H1 (cell line): ENCODE results near the gene MPHOSPH8. TPM values are rescaled to one million over a fixed set of nuclear protein-coding genes. Genes with fewer than 3 reads are reported as not detected.

ENCODE experiments used
- NRF1 ChIP-seq: IDR thresholded peaks from 2 replicates; pipeline ENCODE4 v1.6.1; 2011; ENCODE audit warnings: mild to moderate bottlenecking, low read depth, low read length, improper control_type of control experiment
- PHF8 ChIP-seq: fragments of 200-600 bp; sonication (generic); conservative IDR thresholded peaks from 2 replicates; pipeline ENCODE4 v1.7.1; 2012; ENCODE audit warnings: low read depth, mild to moderate bottlenecking, inconsistent platforms, low read length, moderate library complexity
- SAP30 ChIP-seq: fragments of 300-600 bp; sonication (generic); IDR thresholded peaks from 2 replicates; pipeline ENCODE4 v1.7.1; 2012; ENCODE audit warnings: low read length, moderate library complexity, mild to moderate bottlenecking, inconsistent platforms; ENCODE audit not compliant: insufficient read depth, insufficient replicate concordance
- SRF ChIP-seq: IDR thresholded peaks from 2 replicates; pipeline ENCODE4 v1.6.1; 2011; ENCODE audit warnings: mild to moderate bottlenecking, low read depth, low read length, moderate library complexity
- TAF7 ChIP-seq: optimal IDR thresholded peaks from 2 replicates; pipeline ENCODE3; 2011; ENCODE audit warnings: low read depth, mild to moderate bottlenecking, inconsistent platforms, low read length, moderate library complexity, borderline replicate concordance
- YY1 ChIP-seq: IDR thresholded peaks from 2 replicates; pipeline ENCODE4 v1.6.1; 2011; ENCODE audit warnings: low read depth, mild to moderate bottlenecking, low read length
- polyA plus RNA-seq, 7 experiments: library from polyadenylated mRNA; depleted of rRNA in 3 of 7; stranded (reverse) in 5 of 7; unstranded in 2 of 7; fragments of >200 nt in 5 of 7; fragments of 200-250 nt in 2 of 7; gene quantifications; 1 replicate in 5 of 7; 2 replicates in 1 of 7; 4 replicates in 1 of 7; pipeline versions ENCODE4 v1.2.1 to v1.2.3, GENCODE V29; 2011 to 2013; ENCODE audit warnings: missing spikeins in 2 of 7, mixed read lengths in 2 of 7
- total RNA-seq: library from RNA; stranded (reverse); fragmentation: NEBNext Ultra II Directional; extraction: Animal tissue kit (Norgen Biotek cat#: 25700); gene quantifications from 2 replicates; pipeline ENCODE4 v1.2.1, GENCODE V29; 2021
- TF ChIP-seq, protein P1 (sequence below): fragments of 300-600 bp; sonication (generic); IDR thresholded peaks from 2 replicates; pipeline ENCODE4 v1.7.1; 2012; ENCODE audit warnings: low read length, moderate library complexity, mild to moderate bottlenecking, inconsistent platforms; ENCODE audit not compliant: insufficient replicate concordance

MPHOSPH8 gene
- total and polyA plus RNA-seq, 2 of the 8 experiments (the other 6 are each of a cell fraction or from before 2014, with no cell fraction given), result 8.3 to 20.5 TPM

DNA sequence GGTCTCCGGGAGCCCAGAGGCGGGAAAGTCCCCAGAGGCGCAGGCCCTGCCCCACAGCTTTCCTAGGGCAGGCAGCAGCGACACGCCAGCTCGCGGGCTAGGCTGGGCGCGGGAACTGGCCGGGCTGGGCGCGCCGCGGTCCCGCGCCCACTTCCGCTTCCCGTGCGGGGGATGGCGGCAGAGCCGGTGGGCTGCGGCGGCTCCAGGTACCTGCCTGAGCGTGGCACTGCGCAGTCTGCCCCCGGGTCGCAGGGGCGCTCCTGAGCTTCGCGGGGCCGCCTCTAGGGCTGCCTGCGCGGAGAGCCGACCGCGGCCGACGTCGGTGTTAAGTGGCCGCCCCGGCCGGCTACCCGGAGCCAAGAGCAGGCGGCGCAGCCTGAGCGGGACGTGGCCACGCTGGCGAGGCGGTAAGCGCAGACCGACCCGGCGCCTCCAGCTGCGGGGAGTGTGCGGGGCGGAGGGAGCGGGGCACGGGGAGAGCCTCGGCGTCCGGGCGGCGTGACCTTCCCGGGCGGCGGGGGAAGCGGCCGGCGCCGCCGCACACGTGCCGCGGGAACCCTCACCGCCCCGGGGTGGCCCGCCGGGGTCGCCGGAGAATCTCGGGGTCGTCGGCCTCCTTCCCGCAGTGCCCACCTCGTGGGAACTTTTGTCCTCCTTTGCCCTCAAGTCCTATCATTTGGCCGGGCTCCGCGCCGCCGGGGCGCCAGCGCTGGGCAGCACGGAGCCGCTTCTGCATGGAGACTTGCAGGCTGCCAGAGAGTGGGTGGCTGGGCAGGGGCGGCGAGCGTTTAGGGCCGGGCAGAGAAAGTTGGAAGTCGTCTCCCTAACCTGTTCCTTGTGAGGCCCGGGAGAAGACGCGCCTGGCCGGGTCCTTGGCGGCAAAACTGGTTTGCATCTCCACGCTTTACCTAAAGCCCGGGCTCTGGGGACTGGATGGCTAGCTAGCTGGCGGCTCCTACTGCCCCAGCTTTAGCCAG, 31.4 kb upstream of the MPHOSPH8 start (continued):
- TF ChIP-seq, protein P1, sequence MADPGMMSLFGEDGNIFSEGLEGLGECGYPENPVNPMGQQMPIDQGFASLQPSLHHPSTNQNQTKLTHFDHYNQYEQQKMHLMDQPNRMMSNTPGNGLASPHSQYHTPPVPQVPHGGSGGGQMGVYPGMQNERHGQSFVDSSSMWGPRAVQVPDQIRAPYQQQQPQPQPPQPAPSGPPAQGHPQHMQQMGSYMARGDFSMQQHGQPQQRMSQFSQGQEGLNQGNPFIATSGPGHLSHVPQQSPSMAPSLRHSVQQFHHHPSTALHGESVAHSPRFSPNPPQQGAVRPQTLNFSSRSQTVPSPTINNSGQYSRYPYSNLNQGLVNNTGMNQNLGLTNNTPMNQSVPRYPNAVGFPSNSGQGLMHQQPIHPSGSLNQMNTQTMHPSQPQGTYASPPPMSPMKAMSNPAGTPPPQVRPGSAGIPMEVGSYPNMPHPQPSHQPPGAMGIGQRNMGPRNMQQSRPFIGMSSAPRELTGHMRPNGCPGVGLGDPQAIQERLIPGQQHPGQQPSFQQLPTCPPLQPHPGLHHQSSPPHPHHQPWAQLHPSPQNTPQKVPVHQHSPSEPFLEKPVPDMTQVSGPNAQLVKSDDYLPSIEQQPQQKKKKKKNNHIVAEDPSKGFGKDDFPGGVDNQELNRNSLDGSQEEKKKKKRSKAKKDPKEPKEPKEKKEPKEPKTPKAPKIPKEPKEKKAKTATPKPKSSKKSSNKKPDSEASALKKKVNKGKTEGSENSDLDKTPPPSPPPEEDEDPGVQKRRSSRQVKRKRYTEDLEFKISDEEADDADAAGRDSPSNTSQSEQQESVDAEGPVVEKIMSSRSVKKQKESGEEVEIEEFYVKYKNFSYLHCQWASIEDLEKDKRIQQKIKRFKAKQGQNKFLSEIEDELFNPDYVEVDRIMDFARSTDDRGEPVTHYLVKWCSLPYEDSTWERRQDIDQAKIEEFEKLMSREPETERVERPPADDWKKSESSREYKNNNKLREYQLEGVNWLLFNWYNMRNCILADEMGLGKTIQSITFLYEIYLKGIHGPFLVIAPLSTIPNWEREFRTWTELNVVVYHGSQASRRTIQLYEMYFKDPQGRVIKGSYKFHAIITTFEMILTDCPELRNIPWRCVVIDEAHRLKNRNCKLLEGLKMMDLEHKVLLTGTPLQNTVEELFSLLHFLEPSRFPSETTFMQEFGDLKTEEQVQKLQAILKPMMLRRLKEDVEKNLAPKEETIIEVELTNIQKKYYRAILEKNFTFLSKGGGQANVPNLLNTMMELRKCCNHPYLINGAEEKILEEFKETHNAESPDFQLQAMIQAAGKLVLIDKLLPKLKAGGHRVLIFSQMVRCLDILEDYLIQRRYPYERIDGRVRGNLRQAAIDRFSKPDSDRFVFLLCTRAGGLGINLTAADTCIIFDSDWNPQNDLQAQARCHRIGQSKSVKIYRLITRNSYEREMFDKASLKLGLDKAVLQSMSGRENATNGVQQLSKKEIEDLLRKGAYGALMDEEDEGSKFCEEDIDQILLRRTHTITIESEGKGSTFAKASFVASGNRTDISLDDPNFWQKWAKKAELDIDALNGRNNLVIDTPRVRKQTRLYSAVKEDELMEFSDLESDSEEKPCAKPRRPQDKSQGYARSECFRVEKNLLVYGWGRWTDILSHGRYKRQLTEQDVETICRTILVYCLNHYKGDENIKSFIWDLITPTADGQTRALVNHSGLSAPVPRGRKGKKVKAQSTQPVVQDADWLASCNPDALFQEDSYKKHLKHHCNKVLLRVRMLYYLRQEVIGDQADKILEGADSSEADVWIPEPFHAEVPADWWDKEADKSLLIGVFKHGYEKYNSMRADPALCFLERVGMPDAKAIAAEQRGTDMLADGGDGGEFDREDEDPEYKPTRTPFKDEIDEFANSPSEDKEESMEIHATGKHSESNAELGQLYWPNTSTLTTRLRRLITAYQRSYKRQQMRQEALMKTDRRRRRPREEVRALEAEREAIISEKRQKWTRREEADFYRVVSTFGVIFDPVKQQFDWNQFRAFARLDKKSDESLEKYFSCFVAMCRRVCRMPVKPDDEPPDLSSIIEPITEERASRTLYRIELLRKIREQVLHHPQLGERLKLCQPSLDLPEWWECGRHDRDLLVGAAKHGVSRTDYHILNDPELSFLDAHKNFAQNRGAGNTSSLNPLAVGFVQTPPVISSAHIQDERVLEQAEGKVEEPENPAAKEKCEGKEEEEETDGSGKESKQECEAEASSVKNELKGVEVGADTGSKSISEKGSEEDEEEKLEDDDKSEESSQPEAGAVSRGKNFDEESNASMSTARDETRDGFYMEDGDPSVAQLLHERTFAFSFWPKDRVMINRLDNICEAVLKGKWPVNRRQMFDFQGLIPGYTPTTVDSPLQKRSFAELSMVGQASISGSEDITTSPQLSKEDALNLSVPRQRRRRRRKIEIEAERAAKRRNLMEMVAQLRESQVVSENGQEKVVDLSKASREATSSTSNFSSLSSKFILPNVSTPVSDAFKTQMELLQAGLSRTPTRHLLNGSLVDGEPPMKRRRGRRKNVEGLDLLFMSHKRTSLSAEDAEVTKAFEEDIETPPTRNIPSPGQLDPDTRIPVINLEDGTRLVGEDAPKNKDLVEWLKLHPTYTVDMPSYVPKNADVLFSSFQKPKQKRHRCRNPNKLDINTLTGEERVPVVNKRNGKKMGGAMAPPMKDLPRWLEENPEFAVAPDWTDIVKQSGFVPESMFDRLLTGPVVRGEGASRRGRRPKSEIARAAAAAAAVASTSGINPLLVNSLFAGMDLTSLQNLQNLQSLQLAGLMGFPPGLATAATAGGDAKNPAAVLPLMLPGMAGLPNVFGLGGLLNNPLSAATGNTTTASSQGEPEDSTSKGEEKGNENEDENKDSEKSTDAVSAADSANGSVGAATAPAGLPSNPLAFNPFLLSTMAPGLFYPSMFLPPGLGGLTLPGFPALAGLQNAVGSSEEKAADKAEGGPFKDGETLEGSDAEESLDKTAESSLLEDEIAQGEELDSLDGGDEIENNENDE, result no peak
- TF ChIP-seq YY1 (peak; percentile 34; the same call in 1 of the 2 replicates), SAP30 (no peak), SRF (no peak), TAF7 (peak; percentile 54), NRF1 (no peak), PHF8 (0 out of 2 replicates have a peak, but pooled peaks have one; percentile 60)
